Measurements from ENCODE around the gene KDM6A.
A peak's percentile ranks its signal among the peaks of the same experiment; 100 is the strongest.

KDM6A gene

GRCh38 chrX:44951572-44952067, 78.6 kb downstream of the KDM6A start:
- Histone ChIP-seq H3K27me3 (ENCODE audit: insufficient read depth, low read length) (no peaks in the 10 kb centered on the region), H3K4me2 (ENCODE audit: low read length) (peak overlapping the region; percentile 79), H3K14ac (ENCODE audit: low read length) (no peak overlapping the region), H4K8ac (ENCODE audit: low read depth, low read length) (no peak overlapping the region), H3K79me1 (ENCODE audit: low read length) (no peaks in the 10 kb centered on the region), H3K18ac (ENCODE audit: low read length) (no peak overlapping the region), H3K4ac (ENCODE audit: low read depth, low read length) (peak overlapping the region; percentile 76), H3K9me3 (ENCODE audit: insufficient read depth, low read depth, low read length) (no peaks in the 10 kb centered on the region), H4K12ac (ENCODE audit: low read depth, low read length) (no peak overlapping the region), H2BK120ac (ENCODE audit: insufficient read depth, low read length, poor library complexity) (no peak overlapping the region), H3K36me3 (ENCODE audit: control insufficient read depth in 1 of 2, insufficient read depth in 2 of 2, low read length in 2 of 2) (peaks cover 2 to 3% of the 10 kb centered on the region in 2 experiments), H2BK12ac (ENCODE audit: low read length) (no peak overlapping the region), H2AK5ac (ENCODE audit: low read length) (no peak overlapping the region), H4K91ac (ENCODE audit: low read depth, low read length) (no peak overlapping the region), H3K4me1 (ENCODE audit: control insufficient read depth in 1 of 2, insufficient read depth in 2 of 2, low read length in 2 of 2) (no peaks in the 10 kb centered on the region), H3K27ac (ENCODE audit: low read depth, low read length) (peak overlapping the region; percentile 16), H2BK5ac (ENCODE audit: low read depth, low read length, poor library complexity) (peak overlapping the region; percentile 16), H3K79me2 (ENCODE audit: control insufficient read depth, insufficient read depth, low read length, poor library complexity) (peaks cover 9% of the 10 kb centered on the region), H2AFZ (ENCODE audit: insufficient read depth, low read length, poor library complexity) (no peak overlapping the region), H3K9ac (ENCODE audit: low read length) (peak overlapping the region; percentile 87), H3K4me3 (ENCODE audit: low read depth, low read length) (peak overlapping the region; percentile 67), H3K23ac (ENCODE audit: low read length) (no peak overlapping the region)
- no peak for DNase-seq
- no CpG with 5 or more reads among the region's 2 CpGs for WGBS (ENCODE audit: extremely low coverage, insufficient coverage, insufficient read length)

GRCh38 chrX:44952329-44953027, 79.5 kb downstream of the KDM6A start:
- no peak overlapping the region for H2AK5ac ChIP-seq (ENCODE audit: low read length)
- peaks cover 9% of the 10 kb centered on the region for H3K79me2 ChIP-seq (ENCODE audit: control insufficient read depth, insufficient read depth, low read length, poor library complexity)
- H3K27me3 ChIP-seq (ENCODE audit: insufficient read depth, low read length): no peaks in the 10 kb centered on the region
- H2BK120ac ChIP-seq (ENCODE audit: insufficient read depth, low read length, poor library complexity): no peak overlapping the region
- no CpG with 5 or more reads among the region's 19 CpGs for WGBS (ENCODE audit: extremely low coverage, insufficient coverage, insufficient read length)
- no peak overlapping the region for H4K12ac ChIP-seq (ENCODE audit: low read depth, low read length)
- H4K91ac ChIP-seq (ENCODE audit: low read depth, low read length): no peak overlapping the region
- no peak for DNase-seq
- no peak overlapping the region for H3K14ac ChIP-seq (ENCODE audit: low read length)
- H3K4me3 ChIP-seq (ENCODE audit: low read depth, low read length): peak overlapping the region; percentile 58
- peak overlapping the region; percentile 56 for H3K4me2 ChIP-seq (ENCODE audit: low read length)
- no peak overlapping the region for H3K9ac ChIP-seq (ENCODE audit: low read length)
- H3K4ac ChIP-seq (ENCODE audit: low read depth, low read length): peak overlapping the region; percentile 86
- no peaks in the 10 kb centered on the region for H3K4me1 ChIP-seq (ENCODE audit: control insufficient read depth in 1 of 2, insufficient read depth in 2 of 2, low read length in 2 of 2)
- no peak overlapping the region for H2BK12ac ChIP-seq (ENCODE audit: low read length)
- H3K18ac ChIP-seq (ENCODE audit: low read length): no peak overlapping the region
- no peak overlapping the region for H3K27ac ChIP-seq (ENCODE audit: low read depth, low read length)
- H3K23ac ChIP-seq (ENCODE audit: low read length): no peak overlapping the region
- no peak overlapping the region for H4K8ac ChIP-seq (ENCODE audit: low read depth, low read length)
- H2AFZ ChIP-seq (ENCODE audit: insufficient read depth, low read length, poor library complexity): no peak overlapping the region
- no peak overlapping the region for H2BK5ac ChIP-seq (ENCODE audit: low read depth, low read length, poor library complexity)
- no peaks in the 10 kb centered on the region for H3K9me3 ChIP-seq (ENCODE audit: insufficient read depth, low read depth, low read length)
- no peaks in the 10 kb centered on the region for H3K79me1 ChIP-seq (ENCODE audit: low read length)
- peaks cover 2 to 3% of the 10 kb centered on the region in 2 experiments for H3K36me3 ChIP-seq (ENCODE audit: control insufficient read depth in 1 of 2, insufficient read depth in 2 of 2, low read length in 2 of 2)

- no peak overlapping the region for H3K14ac ChIP-seq (ENCODE audit: low read length)
- H2AFZ ChIP-seq (ENCODE audit: insufficient read depth, low read length, poor library complexity): no peak overlapping the region
- H3K4ac ChIP-seq (ENCODE audit: low read depth, low read length): no peak overlapping the region
- H3K4me1 ChIP-seq (ENCODE audit: control insufficient read depth in 1 of 2, insufficient read depth in 2 of 2, low read length in 2 of 2): no peaks in the 10 kb centered on the region
- no peak overlapping the region for H2BK5ac ChIP-seq (ENCODE audit: low read depth, low read length, poor library complexity)
- H3K9me3 ChIP-seq (ENCODE audit: insufficient read depth, low read depth, low read length): no peaks in the 10 kb centered on the region
- no CpG with 5 or more reads among the region's 11 CpGs for WGBS (ENCODE audit: extremely low coverage, insufficient coverage, insufficient read length)
- no peak overlapping the region for H3K23ac ChIP-seq (ENCODE audit: low read length)
- peaks cover 9% of the 10 kb centered on the region for H3K79me2 ChIP-seq (ENCODE audit: control insufficient read depth, insufficient read depth, low read length, poor library complexity)
- no peaks in the 10 kb centered on the region for H3K79me1 ChIP-seq (ENCODE audit: low read length)
- H4K12ac ChIP-seq (ENCODE audit: low read depth, low read length): no peak overlapping the region
- no peak overlapping the region for H3K4me3 ChIP-seq (ENCODE audit: low read depth, low read length)
- no peak overlapping the region for H3K18ac ChIP-seq (ENCODE audit: low read length)
- no peak overlapping the region for H3K27ac ChIP-seq (ENCODE audit: low read depth, low read length)
- H3K4me2 ChIP-seq (ENCODE audit: low read length): peak overlapping the region; percentile 56
- no peaks in the 10 kb centered on the region for H3K27me3 ChIP-seq (ENCODE audit: insufficient read depth, low read length)
- no peak overlapping the region for H2AK5ac ChIP-seq (ENCODE audit: low read length)
- H3K9ac ChIP-seq (ENCODE audit: low read length): no peak overlapping the region
- no peak overlapping the region for H2BK120ac ChIP-seq (ENCODE audit: insufficient read depth, low read length, poor library complexity)
- H2BK12ac ChIP-seq (ENCODE audit: low read length): no peak overlapping the region
- H3K36me3 ChIP-seq (ENCODE audit: control insufficient read depth in 1 of 2, insufficient read depth in 2 of 2, low read length in 2 of 2): peaks cover 2 to 3% of the 10 kb centered on the region in 2 experiments
- no peak overlapping the region for H4K8ac ChIP-seq (ENCODE audit: low read depth, low read length)
- no peak for DNase-seq
- no peak overlapping the region for H4K91ac ChIP-seq (ENCODE audit: low read depth, low read length)
Observed at GRCh38 chrX:44953734-44954502, 80.9 kb downstream of the KDM6A start.

DNA sequence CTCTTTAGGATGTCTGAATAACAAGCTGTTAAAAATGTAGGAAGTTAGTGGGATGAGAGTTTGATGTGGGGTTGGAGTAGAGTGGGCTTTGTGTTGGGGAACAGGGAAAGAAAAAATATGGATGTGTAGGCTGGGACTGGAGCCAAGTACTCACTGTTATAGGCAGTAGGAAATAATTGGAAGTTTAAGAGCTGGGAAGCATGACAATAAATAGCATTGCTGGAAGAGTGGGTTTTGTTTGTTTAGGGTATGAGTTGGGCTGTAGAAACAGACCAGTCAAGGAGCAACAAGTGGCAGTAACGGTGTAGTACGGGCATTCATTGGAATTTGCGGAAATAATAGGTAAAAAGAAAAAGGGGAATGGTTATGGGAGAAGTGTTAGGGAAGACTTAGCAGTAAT, 81.6 kb downstream of the KDM6A start:
- H2BK12ac ChIP-seq (ENCODE audit: low read length): no peak overlapping the region
- H3K79me2 ChIP-seq (ENCODE audit: control insufficient read depth, insufficient read depth, low read length, poor library complexity): peaks cover 9% of the 10 kb centered on the region
- 100% methylated on average over 2 of the region's 3 CpGs for WGBS (ENCODE audit: extremely low coverage, insufficient coverage, insufficient read length)
- H2BK5ac ChIP-seq (ENCODE audit: low read depth, low read length, poor library complexity): no peak overlapping the region
- H3K27ac ChIP-seq (ENCODE audit: low read depth, low read length): no peak overlapping the region
- no peak overlapping the region for H2BK120ac ChIP-seq (ENCODE audit: insufficient read depth, low read length, poor library complexity)
- peak overlapping the region; percentile 56 for H3K4me2 ChIP-seq (ENCODE audit: low read length)
- no peaks in the 10 kb centered on the region for H3K9me3 ChIP-seq (ENCODE audit: insufficient read depth, low read depth, low read length)
- no peak for DNase-seq
- no peak overlapping the region for H3K4me3 ChIP-seq (ENCODE audit: low read depth, low read length)
- no peak overlapping the region for H4K12ac ChIP-seq (ENCODE audit: low read depth, low read length)
- no peak overlapping the region for H3K23ac ChIP-seq (ENCODE audit: low read length)
- no peaks in the 10 kb centered on the region for H3K27me3 ChIP-seq (ENCODE audit: insufficient read depth, low read length)
- no peak overlapping the region for H2AFZ ChIP-seq (ENCODE audit: insufficient read depth, low read length, poor library complexity)
- no peaks in the 10 kb centered on the region for H3K79me1 ChIP-seq (ENCODE audit: low read length)
- H3K4me1 ChIP-seq (ENCODE audit: control insufficient read depth in 1 of 2, insufficient read depth in 2 of 2, low read length in 2 of 2): no peaks in the 10 kb centered on the region
- no peak overlapping the region for H4K91ac ChIP-seq (ENCODE audit: low read depth, low read length)
- H3K4ac ChIP-seq (ENCODE audit: low read depth, low read length): peak overlapping the region; percentile 52
- H2AK5ac ChIP-seq (ENCODE audit: low read length): no peak overlapping the region
- H3K14ac ChIP-seq (ENCODE audit: low read length): no peak overlapping the region
- no peak overlapping the region for H4K8ac ChIP-seq (ENCODE audit: low read depth, low read length)
- H3K9ac ChIP-seq (ENCODE audit: low read length): no peak overlapping the region
- H3K18ac ChIP-seq (ENCODE audit: low read length): no peak overlapping the region
- H3K36me3 ChIP-seq (ENCODE audit: control insufficient read depth in 1 of 2, insufficient read depth in 2 of 2, low read length in 2 of 2): peaks cover 2 to 3% of the 10 kb centered on the region in 2 experiments

Data from trophoblast cell (in vitro differentiated cells and primary cell).